CD1c-positive myeloid dendritic cell (primary cell): ENCODE results near the gene SETBP1.

Source experiments
- DNase-seq: peaks from one replicate; pipeline ENCODE4 v3.0.0-alpha.2; 2016; ENCODE audit errors: extremely low spot score

Gene SETBP1

GRCh38 chr18:44901283-44901682, 220.6 kb downstream of the SETBP1 start:
- no peak for DNase-seq

GRCh38 chr18:44903327-44903726, 222.6 kb downstream of the SETBP1 start:
- no peak for DNase-seq

- no peak for DNase-seq
These were observed 224.1 kb downstream of the SETBP1 start for GRCh38 chr18:44904768-44905167.

- DNase-seq: no peak
These were observed 228.6 kb downstream of the SETBP1 start for GRCh38 chr18:44909191-44909719.

GRCh38 chr18:44911260-44911659, 230.6 kb downstream of the SETBP1 start:
- DNase-seq: no peak

- no peak for DNase-seq
These were observed 231.1 kb downstream of the SETBP1 start for GRCh38 chr18:44911773-44912172.

GRCh38 chr18:44912740-44913478, 232.2 kb downstream of the SETBP1 start:
- no peak for DNase-seq

- DNase-seq: no peak
These were observed 233.3 kb downstream of the SETBP1 start for GRCh38 chr18:44914028-44914427.

GRCh38 chr18:44915213-44915612, 234.5 kb downstream of the SETBP1 start:
- DNase-seq: no peak

- no peak for DNase-seq
These were observed 235.0 kb downstream of the SETBP1 start for GRCh38 chr18:44915661-44916060.

GRCh38 chr18:44916429-44917207, 235.9 kb downstream of the SETBP1 start:
- no peak for DNase-seq

GRCh38 chr18:44917216-44918141, 236.8 kb downstream of the SETBP1 start:
- no peak for DNase-seq

GRCh38 chr18:44918142-44918476, 237.4 kb downstream of the SETBP1 start:
- no peak for DNase-seq

GRCh38 chr18:44920441-44920840, 239.8 kb downstream of the SETBP1 start:
- no peak for DNase-seq

GRCh38 chr18:44921974-44922373, 241.3 kb downstream of the SETBP1 start:
- DNase-seq: no peak

GRCh38 chr18:44922968-44923367, 242.3 kb downstream of the SETBP1 start:
- DNase-seq: no peak

GRCh38 chr18:44924785-44925499, 244.3 kb downstream of the SETBP1 start:
- no peak for DNase-seq

- DNase-seq: no peak
These were observed 246.6 kb downstream of the SETBP1 start for GRCh38 chr18:44927127-44927849.

GRCh38 chr18:44934901-44935300, 254.2 kb downstream of the SETBP1 start:
- DNase-seq: no peak

- DNase-seq: no peak
These were observed 254.8 kb downstream of the SETBP1 start for GRCh38 chr18:44935455-44935854.

GRCh38 chr18:44936485-44936884, 255.8 kb downstream of the SETBP1 start:
- DNase-seq: no peak
